H1 (cell line): Measurements from ENCODE around the gene CIZ1.

ENCODE experiments used
- ATF2 ChIP-seq: IDR thresholded peaks from 2 replicates; pipeline ENCODE4 v1.6.1; 2012; ENCODE audit warnings: low read length, inconsistent platforms
- CTCF ChIP-seq, 3 experiments: IDR thresholded peaks; 1 replicate in 2 of 3; 2 replicates in 1 of 3; pipeline versions ENCODE4 v1.5.1 to v1.6.1; 2011; ENCODE audit warnings: low read length in 3 of 3, mild to moderate bottlenecking in 3 of 3, inconsistent platforms in 2 of 3, low read depth in 1 of 3, moderate library complexity in 1 of 3; ENCODE audit not compliant: insufficient read depth in 1 of 3; ENCODE audit errors: control extremely low read depth in 1 of 3
- EP300 ChIP-seq, 2 experiments: IDR thresholded peaks; 1 replicate in 1 of 2; 2 replicates in 1 of 2; pipeline ENCODE4 v1.6.1; 2011 to 2012; ENCODE audit warnings: low read depth in 2 of 2, low read length in 2 of 2, mild to moderate bottlenecking in 2 of 2, borderline replicate concordance in 1 of 2, inconsistent platforms in 1 of 2, moderate library complexity in 1 of 2
- SP2 ChIP-seq: IDR thresholded peaks from 2 replicates; pipeline ENCODE4 v1.6.1; 2012; ENCODE audit warnings: mild to moderate bottlenecking, low read length, inconsistent platforms
- ZNF274 ChIP-seq: IDR thresholded peaks from 2 replicates; pipeline ENCODE4 v1.7.0; 2012; ENCODE audit warnings: low read length, borderline replicate concordance; ENCODE audit errors: extremely low read depth

- no peak for TF ChIP-seq ZNF274
- peak; percentile 82 to 89 (median 89) for TF ChIP-seq CTCF (IDR thresholded peaks at IDR 0.05; ENCODE audit: control extremely low read depth in 1 of 3, insufficient read depth in 1 of 3, low read depth in 1 of 3, low read length in 3 of 3)
- TF ChIP-seq ATF2 = no peak
- TF ChIP-seq EP300 (IDR thresholded peaks at IDR 0.05; ENCODE audit: borderline replicate concordance in 1 of 2, low read depth in 2 of 2, low read length in 2 of 2) = no peak
- no peak for TF ChIP-seq SP2
These were observed 11.8 kb upstream of the CIZ1 start, which contains the start of gene DNM1 for GRCh38 chr9:128203024-128203706.
